GM12878 (cell line): ENCODE measurements around the gene ABCA4. TPM values are rescaled to one million over a fixed set of nuclear protein-coding genes. Genes with fewer than 3 reads are reported as not detected.

Source experiments
- ATAC-seq: fragments of 200-7000 bp; cut with Tn5 transposase; 3 replicates; pipeline ENCODE4 v1.9.1; 2020; ENCODE audit warnings: mild to moderate bottlenecking, moderate library complexity
- BruUV-seq: library from RNA; stranded (reverse); fragments of 400-500 nt; replicated peaks from 2 replicates; lab custom pipeline; 2021; lab: Mats Ljungman, UMichigan
- CTCF ChIA-PET: fragments of 300-600 bp; sonication (Branson Sonifier 250); formaldehyde crosslinking; extraction: SDS; loops from one replicate; lab custom pipeline; 2021; ENCODE audit warnings: inconsistent platforms; lab: Yijun Ruan, JAX
- POLR2A ChIA-PET: fragments of 350-600 bp; formaldehyde crosslinking; extraction: SDS; loops from one replicate; lab custom pipeline; 2021; ENCODE audit warnings: inconsistent platforms; lab: Charles Lee
- RAD21 ChIA-PET: fragments of 300-600 bp; sonication (Branson Sonifier 250); formaldehyde crosslinking; loops from one replicate; lab custom pipeline; 2023; ENCODE audit warnings: antibody characterized with exemption; ENCODE audit not compliant: unreplicated experiment; lab: Charles Lee
- SMC1A ChIA-PET: fragments of 300-600 bp; sonication (Branson Sonifier 250); formaldehyde crosslinking; loops from one replicate; lab custom pipeline; 2023; ENCODE audit not compliant: unreplicated experiment, uncharacterized antibody; lab: Charles Lee
- DNase-seq: peaks from one replicate; pipeline ENCODE4 v3.0.0-alpha.2; 2011; ENCODE audit warnings: low read depth, low spot score
- FAIRE-seq: peaks from 3 replicates; lab custom pipeline; 2011; peaks lifted over from hg19 to GRCh38; lab: Jason Lieb, UNC
- H2AFZ ChIP-seq: 2 replicates; pipeline ENCODE4 v1.6.0; 2011; ENCODE audit warnings: low read depth, low read length, control low read depth; ENCODE audit not compliant: control insufficient read depth
- H3K27ac ChIP-seq: 2 replicates; pipeline ENCODE4 v1.5.1; 2011; ENCODE audit warnings: control low read depth; ENCODE audit not compliant: control insufficient read depth, insufficient read depth
- H3K27me3 ChIP-seq, 2 experiments: replicated peaks in 1 of 2; 2 replicates each; pipeline versions ENCODE4 v1.6.0 to v1.6.1; 2011; ENCODE audit warnings: low read length in 1 of 2; ENCODE audit not compliant: control insufficient read depth in 2 of 2, insufficient read depth in 2 of 2
- H3K36me3 ChIP-seq, 2 experiments: 2 replicates each; pipeline ENCODE4 v1.5.1; 2011; ENCODE audit warnings: low read length in 1 of 2; ENCODE audit not compliant: control insufficient read depth in 2 of 2, insufficient read depth in 2 of 2
- H3K4me1 ChIP-seq: 2 replicates; pipeline ENCODE4 v1.6.1; 2011; ENCODE audit warnings: mild to moderate bottlenecking, low read length, moderate library complexity, mixed read lengths; ENCODE audit not compliant: control insufficient read depth, insufficient read depth
- H3K4me2 ChIP-seq: 2 replicates; pipeline ENCODE4 v1.6.0; 2011; ENCODE audit warnings: control low read depth; ENCODE audit not compliant: control insufficient read depth, insufficient read depth
- H3K4me3 ChIP-seq: fragments of 200-600 bp; sonication (generic); 2 replicates; pipeline ENCODE4 v1.5.1; 2016
- H3K79me2 ChIP-seq: 2 replicates; pipeline ENCODE4 v1.6.0; 2011; ENCODE audit warnings: low read length; ENCODE audit not compliant: control insufficient read depth, insufficient read depth
- H3K9ac ChIP-seq: 2 replicates; pipeline ENCODE4 v1.8.0; 2011; ENCODE audit warnings: low read length, control low read depth, mixed read lengths; ENCODE audit not compliant: control insufficient read depth, insufficient read depth
- H3K9me3 ChIP-seq: replicated peaks from 3 replicates; pipeline ENCODE4 v1.5.1; 2011; ENCODE audit warnings: mild to moderate bottlenecking, low read length; ENCODE audit not compliant: control insufficient read depth, insufficient read depth
- H4K20me1 ChIP-seq: 2 replicates; pipeline ENCODE4 v1.6.0; 2011; ENCODE audit not compliant: control insufficient read depth, insufficient read depth
- DPF2 ChIP-seq: fragments of 450-650 bp; IDR thresholded peaks from 2 replicates; pipeline ENCODE4 v1.6.1; 2017; ENCODE audit warnings: mild to moderate bottlenecking
- ETV6 ChIP-seq, 2 experiments: fragments of 450-650 bp in 1 of 2; IDR thresholded peaks in 1 of 2; conservative IDR thresholded peaks in 1 of 2; 2 replicates each; pipeline ENCODE4 v1.6.1; 2014; ENCODE audit warnings: antibody characterized with exemption in 1 of 2, borderline replicate concordance in 1 of 2, low read depth in 1 of 2, mild to moderate bottlenecking in 1 of 2, moderate library complexity in 1 of 2
- MTA3 ChIP-seq: IDR thresholded peaks from 2 replicates; pipeline ENCODE4 v1.6.1; 2012; ENCODE audit warnings: low read length, inconsistent platforms, borderline replicate concordance
- STAT1 ChIP-seq: fragments of 450-650 bp; conservative IDR thresholded peaks from 2 replicates; pipeline ENCODE4 v1.6.1; 2014; ENCODE audit warnings: antibody characterized with exemption, mild to moderate bottlenecking
- SUZ12 ChIP-seq: fragments of 200-600 bp; sonication (generic); IDR thresholded peaks from one replicate; pipeline ENCODE4 v1.6.1; 2018; ENCODE audit warnings: antibody characterized with exemption, mild to moderate bottlenecking; ENCODE audit not compliant: unreplicated experiment
- ZNF207 ChIP-seq: fragments of 450-650 bp; IDR thresholded peaks from 2 replicates; pipeline ENCODE4 v1.6.1; 2014; ENCODE audit warnings: antibody characterized with exemption, mild to moderate bottlenecking, borderline replicate concordance
- WGBS: methylation state at CpG from one replicate; pipeline ENCODE4 v1.1.6; 2016; ENCODE audit warnings: low lambda C conversion rate; ENCODE audit not compliant: insufficient replicate concordance, insufficient coverage; ENCODE audit errors: missing lambda C conversion rate; 5-methylcytosine and 5-hydroxymethylcytosine counted together
- in situ Hi-C: fragments of 300-500 bp; cut with MboI; formaldehyde crosslinking; loops from 9 replicates; pipeline ENCODE4 v1.14.3; 2018; ENCODE audit warnings: mixed read lengths
- intact Hi-C: fragments of 100-400 bp; cut with micrococcal nuclease; formaldehyde crosslinking; loops from one replicate; pipeline ENCODE4 v1.14.2; 2022; ENCODE audit not compliant: unreplicated experiment
- polyA plus RNA-seq, 11 experiments: library from polyadenylated mRNA; depleted of rRNA in 4 of 11; unstranded in 6 of 11; stranded (reverse) in 5 of 11; fragments of >200 nt; fragmentation: Nextera tagmentation in 4 of 11; fragmentation: Illumina TruSeq in 1 of 11; extraction: Ambion mirVana in 4 of 11; extraction: Trizol in 1 of 11; gene quantifications; 1 replicate in 1 of 11; 2 replicates in 10 of 11; pipeline versions ENCODE4 v1.2.1 to v1.2.3, GENCODE V29; 2011 to 2016; ENCODE audit warnings: inconsistent platforms in 2 of 11, missing spikeins in 2 of 11, low read depth in 1 of 11
- total RNA-seq, 4 experiments: library from RNA; depleted of rRNA in 3 of 4; stranded (reverse); fragments of >200 nt in 3 of 4; fragmentation: Illumina TruSeq in 1 of 4; extraction: Trizol in 1 of 4; gene quantifications; 2 replicates each; pipeline versions ENCODE4 v1.2.1 to v1.2.3, GENCODE V29; 2013 to 2021

The ABCA4 gene
- total and polyA plus RNA-seq, 10 of the 15 experiments (the other 5 are each of a cell fraction or from before 2014, with no cell fraction given): 0.03 to 0.28 (median 0.11) TPM; not detected in 3

- Histone ChIP-seq H3K9ac (no peak overlapping the region), H3K79me2 (no peaks in the 10 kb centered on the region), H3K36me3 (no peaks in the 10 kb centered on the region), H2AFZ (no peak overlapping the region), H3K9me3 (no peaks in the 10 kb centered on the region), H3K27ac (no peak overlapping the region), H3K4me1 (no peaks in the 10 kb centered on the region), H4K20me1 (no peaks in the 10 kb centered on the region), H3K27me3 (no peaks in the 10 kb centered on the region; a peak in 1 of 4 replicates), H3K4me3 (no peak overlapping the region), H3K4me2 (no peak overlapping the region)
- ChIA-PET RAD21 (no interaction called here), SMC1A (interaction anchor here (1.5 kb wide), 1 partner anchor 10 kb away, joined by 3 read pairs; no protein-coding TSS in a partner anchor), CTCF (interaction anchor here (0.6 kb wide), 1 partner anchor 86 kb away, joined by 3 read pairs; no protein-coding TSS in a partner anchor), POLR2A (no interaction called here)
- 24% methylated on average over 6 of the region's 6 CpGs for WGBS
- intact Hi-C loops: no loop called here
- no peak for TF ChIP-seq STAT1
- TF ChIP-seq ZNF207: no peak
- no peak for TF ChIP-seq ETV6 (conservative IDR thresholded peaks at IDR 0.05 in 1 of 2, IDR thresholded peaks at IDR 0.05 in 1 of 2; ENCODE audit: borderline replicate concordance in 1 of 2, low read depth in 1 of 2)
- FAIRE-seq (no peak), DNase-seq (no peak), ATAC-seq (no peak)
- in situ Hi-C loops: no loop called here
- no TSS peak for BruUV-seq
Observed at GRCh38 chr1:94125551-94126514, 4.9 kb upstream of the ABCA4 start.

- Histone ChIP-seq H3K27me3 (no peaks in the 10 kb centered on the region; a peak in 1 of 4 replicates), H3K4me1 (no peaks in the 10 kb centered on the region), H3K4me2 (no peak overlapping the region), H3K4me3 (no peak overlapping the region), H3K27ac (no peak overlapping the region), H3K9me3 (no peaks in the 10 kb centered on the region), H4K20me1 (no peaks in the 10 kb centered on the region), H3K9ac (no peak overlapping the region), H3K36me3 (no peaks in the 10 kb centered on the region), H3K79me2 (no peaks in the 10 kb centered on the region), H2AFZ (no peak overlapping the region)
- no peak for TF ChIP-seq DPF2
- TF ChIP-seq MTA3: no peak
- no peak for TF ChIP-seq SUZ12
- ChIA-PET SMC1A (interaction anchor here (0.6 to 1.5 kb wide), 2 partner anchors 11 to 13 kb away, joined by 3 read pairs; no protein-coding TSS in a partner anchor), POLR2A (no interaction called here), RAD21 (no interaction called here), CTCF (interaction anchor here (0.6 kb wide), 1 partner anchor 374 kb away, joined by 3 read pairs; no protein-coding TSS in a partner anchor)
- ATAC-seq (no peak), FAIRE-seq (no peak), DNase-seq (no peak)
- 100% methylated on average over 1 of the region's 1 CpG for WGBS
- no TSS peak for BruUV-seq
- in situ Hi-C loops (no loop called here), intact Hi-C loops (no loop called here)
Observed at GRCh38 chr1:94124538-94124937, 3.6 kb upstream of the ABCA4 start.
